GM21786 (cell line): ENCODE data around the gene SHROOM3.

Source experiments
- ATAC-seq: cut with Tn5 transposase; IDR thresholded peaks from one replicate; pipeline ENCODE4 v1.9.1; 2021; ENCODE audit not compliant: unreplicated experiment

SHROOM3 gene

GRCh38 chr4:76762137-76763130 is 327.4 kb downstream of the SHROOM3 start:
- ATAC-seq, result no peak

- no peak for ATAC-seq
Measured at GRCh38 chr4:76764251-76764650, 329.2 kb downstream of the SHROOM3 start.

GRCh38 chr4:76765473-76766183 is 330.6 kb downstream of the SHROOM3 start:
- ATAC-seq, result peak; percentile 84

GRCh38 chr4:76767983-76768382 is 333.0 kb downstream of the SHROOM3 start:
- ATAC-seq, result no peak

GRCh38 chr4:76772498-76773106 is 337.6 kb downstream of the SHROOM3 start:
- ATAC-seq, result peak; percentile 81

- no peak for ATAC-seq
Measured at GRCh38 chr4:76773766-76774165, 338.7 kb downstream of the SHROOM3 start.

- no peak for ATAC-seq
Measured at GRCh38 chr4:76779740-76780459, 344.9 kb downstream of the SHROOM3 start.

GRCh38 chr4:76780781-76781697 is 346.0 kb downstream of the SHROOM3 start:
- no peak for ATAC-seq

GRCh38 chr4:76781698-76782595 is 346.9 kb downstream of the SHROOM3 start:
- ATAC-seq, result no peak

- ATAC-seq, result no peak
Measured at GRCh38 chr4:76782837-76783236, 347.8 kb downstream of the SHROOM3 start.

GRCh38 chr4:76783836-76784235 is 348.8 kb downstream of the SHROOM3 start:
- ATAC-seq, result no peak

GRCh38 chr4:76784237-76784636 is 349.2 kb downstream of the SHROOM3 start:
- no peak for ATAC-seq

- no peak for ATAC-seq
Measured at GRCh38 chr4:76787898-76788297, 352.9 kb downstream of the SHROOM3 start.

- ATAC-seq, result no peak
Measured at GRCh38 chr4:76790377-76790776, 355.3 kb downstream of the SHROOM3 start.

GRCh38 chr4:76791479-76791878 is 356.4 kb downstream of the SHROOM3 start:
- no peak for ATAC-seq

- no peak for ATAC-seq
Measured at GRCh38 chr4:76792418-76792817, 357.4 kb downstream of the SHROOM3 start.

GRCh38 chr4:76795243-76795642 is 360.2 kb downstream of the SHROOM3 start:
- no peak for ATAC-seq

GRCh38 chr4:76799140-76799539 is 364.1 kb downstream of the SHROOM3 start:
- ATAC-seq, result no peak

- ATAC-seq, result no peak
Measured at GRCh38 chr4:76799718-76800117, 364.7 kb downstream of the SHROOM3 start.
